Activated CD8-positive, alpha-beta memory T cell treated with anti-CD3 and anti-CD28 coated beads for 4 hours (primary cell): ENCODE results near the gene GLE1.
"Not testable (repeated sequence)": the region's sequence is repeated elsewhere in the genome, so short reads cannot be mapped to it uniquely, and the experiment has no call there.

Experiments used
- DNase-seq, 2 donors: peaks; one replicate each; pipeline ENCODE4 v3.0.0-alpha.2; 2020; ENCODE audit warnings: low read depth in 2 of 2

The GLE1 gene

DNA sequence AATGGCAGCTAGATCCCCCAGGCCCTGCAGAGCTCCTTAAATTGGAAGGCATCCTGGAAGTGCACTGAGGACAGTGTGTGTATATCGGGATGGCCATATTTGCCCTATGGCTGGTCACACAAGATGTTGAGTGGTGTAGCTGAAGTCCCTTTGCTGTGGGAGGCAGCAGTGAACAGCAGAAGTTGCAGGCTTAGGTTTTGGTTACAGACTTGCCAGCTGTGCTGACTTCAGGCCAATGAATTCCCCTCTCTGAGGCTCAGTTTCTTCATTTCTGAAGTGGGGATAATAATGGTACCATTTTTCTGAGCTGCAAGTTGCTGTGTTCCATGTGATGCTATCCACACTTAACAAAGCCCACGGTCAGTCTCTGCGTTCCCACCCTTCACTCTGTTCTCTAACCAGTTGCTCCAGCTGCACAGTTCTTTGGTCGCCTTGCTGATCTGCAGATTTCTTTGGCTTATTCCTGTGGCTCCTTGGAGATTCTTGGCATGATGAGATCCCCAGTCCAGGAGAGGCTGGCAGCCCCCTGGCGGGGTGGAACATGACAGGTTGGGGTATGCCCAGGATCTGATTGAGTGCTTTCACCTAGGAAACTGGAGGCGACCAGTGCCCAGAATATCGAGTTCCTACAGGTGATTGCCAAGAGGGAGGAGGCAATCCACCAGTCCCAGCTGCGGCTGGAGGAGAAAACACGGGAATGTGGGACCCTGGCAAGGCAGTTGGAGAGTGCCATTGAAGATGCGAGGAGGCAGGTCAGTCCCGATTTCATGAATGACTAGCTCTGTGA lies 6.5 kb upstream of the GLE1 start:
- DNase-seq: no peak

DNA sequence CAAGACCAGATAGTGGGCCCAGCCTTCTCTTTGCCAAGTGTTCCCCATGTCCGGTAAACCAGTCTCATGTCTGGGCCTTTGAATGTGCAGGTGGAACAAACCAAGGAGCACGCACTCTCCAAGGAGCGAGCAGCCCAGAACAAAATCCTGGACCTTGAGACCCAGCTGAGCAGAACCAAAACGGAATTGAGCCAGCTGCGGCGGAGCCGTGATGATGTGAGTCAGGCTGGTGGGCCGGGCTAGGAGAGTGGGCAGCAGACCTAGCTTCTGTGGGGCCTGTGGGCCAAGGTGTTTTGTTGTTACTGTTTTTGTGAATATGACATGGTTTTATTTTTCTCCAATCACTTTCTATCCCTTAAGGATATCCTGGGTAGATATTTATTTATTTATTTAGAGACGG lies 5.6 kb upstream of the GLE1 start:
- no peak for DNase-seq

DNA sequence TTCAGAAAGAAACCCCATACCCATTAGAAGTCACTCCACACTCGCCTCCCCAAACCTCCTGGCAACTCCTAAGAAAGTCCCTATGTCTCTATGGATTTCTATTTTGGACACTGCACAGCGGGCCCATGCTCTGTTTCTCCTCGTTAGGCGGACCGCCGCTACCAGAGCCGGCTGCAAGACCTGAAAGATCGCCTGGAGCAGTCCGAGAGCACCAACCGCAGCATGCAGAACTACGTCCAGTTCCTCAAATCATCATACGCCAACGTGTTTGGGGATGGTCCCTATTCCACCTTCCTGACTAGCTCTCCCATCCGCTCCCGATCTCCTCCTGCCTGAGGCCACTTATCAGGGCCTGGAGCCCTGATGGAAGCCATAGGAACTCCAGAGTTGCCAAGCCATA lies 4.6 kb upstream of the GLE1 start:
- no peak for DNase-seq

DNA sequence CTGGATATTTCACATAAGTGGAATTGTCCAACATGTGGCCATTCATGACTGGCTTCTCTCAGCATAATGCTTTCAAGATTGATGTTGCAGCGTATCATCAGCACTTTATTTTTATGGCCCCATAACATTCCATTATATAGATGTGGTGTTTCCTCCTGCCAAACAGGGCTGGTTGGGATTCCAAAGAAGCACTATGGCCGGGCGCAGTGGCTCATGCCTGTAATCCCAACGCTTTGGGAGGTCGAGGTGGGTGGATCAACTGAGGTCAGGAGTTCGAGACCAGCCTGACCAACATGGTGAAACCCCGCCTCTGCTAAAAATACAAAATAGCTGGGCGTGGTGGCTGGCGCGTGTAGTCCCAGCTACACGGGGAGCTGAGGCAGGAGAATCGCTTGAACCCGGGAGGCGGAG lies 1.1 kb upstream of the GLE1 start:
- not testable (repeated sequence) for DNase-seq

DNA sequence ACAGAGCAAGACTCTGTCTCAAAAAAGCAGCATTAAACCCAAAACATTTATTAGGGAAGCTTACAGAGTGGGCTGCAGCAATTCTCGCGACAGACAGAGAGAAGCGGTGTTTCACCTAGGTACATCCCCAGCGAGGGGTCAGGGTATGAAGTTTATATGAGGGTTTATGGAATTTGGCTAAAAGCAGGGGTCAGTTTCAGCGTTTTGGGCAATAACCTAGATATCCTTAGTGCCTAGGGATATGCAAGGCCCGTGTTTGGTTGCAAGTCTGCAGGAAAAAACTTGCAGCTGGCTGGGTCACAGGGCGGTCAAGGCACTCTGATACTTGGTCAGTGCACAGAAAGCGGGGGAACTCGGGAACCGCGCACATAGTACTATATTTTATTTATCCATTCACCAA lies 649 bp upstream of the GLE1 start:
- DNase-seq: no peak

DNA sequence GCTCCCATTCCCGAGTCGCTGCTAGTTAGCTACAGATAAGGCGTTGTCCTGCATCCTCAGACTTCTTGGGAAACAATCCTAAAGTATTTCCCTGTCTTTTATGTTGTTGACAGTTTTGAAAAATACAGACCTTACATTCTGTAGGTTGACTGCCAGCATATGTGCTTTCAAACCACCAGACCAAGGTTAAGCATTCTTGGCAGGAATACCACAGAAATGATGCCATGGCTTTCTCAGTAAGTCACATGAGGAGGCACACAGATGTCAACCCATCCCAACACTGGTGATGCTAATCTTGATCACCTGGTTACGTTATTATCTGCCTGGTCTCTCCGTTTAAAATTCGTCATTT lies 871 bp downstream of the GLE1 start:
- DNase-seq: no peak

DNA sequence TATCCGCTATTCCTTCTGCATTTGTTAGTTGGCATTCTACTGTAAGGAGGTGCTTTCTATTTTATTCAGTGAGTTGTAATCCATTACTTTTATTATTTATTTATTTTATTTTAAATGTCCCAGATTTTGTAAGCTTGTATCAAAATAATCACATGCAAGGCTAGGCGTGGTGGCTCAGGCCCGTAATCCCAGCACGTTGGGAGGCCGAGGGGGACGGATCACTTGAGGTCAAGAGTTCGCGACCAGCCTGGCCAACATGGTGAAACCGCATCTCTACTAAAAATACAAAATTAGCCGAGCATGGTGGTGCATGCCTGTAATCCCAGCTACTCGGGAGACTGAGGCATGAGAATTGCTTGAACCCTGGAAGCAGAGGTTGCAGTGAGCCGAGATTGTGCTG lies 1.4 kb downstream of the GLE1 start:
- not testable (repeated sequence) for DNase-seq

DNA sequence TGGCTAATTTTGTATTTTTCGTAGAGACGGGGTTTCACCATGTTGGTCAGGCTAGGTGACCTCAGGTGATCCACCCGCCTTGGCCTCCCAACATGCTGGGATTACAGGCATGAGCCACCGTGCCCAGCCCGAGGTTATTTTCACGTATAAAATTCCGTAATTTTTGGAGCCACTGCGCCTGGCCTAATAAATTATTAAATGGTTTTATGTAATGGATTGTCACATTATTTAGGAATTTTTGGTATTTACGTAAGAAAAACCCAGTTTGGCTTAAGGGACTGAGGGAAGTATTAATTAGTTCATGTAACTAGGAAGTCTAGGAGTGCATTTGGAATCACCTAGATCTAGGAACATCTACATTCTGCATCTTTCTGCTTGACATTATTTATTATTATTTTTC lies 8.3 kb downstream of the GLE1 start:
- DNase-seq: no peak

DNA sequence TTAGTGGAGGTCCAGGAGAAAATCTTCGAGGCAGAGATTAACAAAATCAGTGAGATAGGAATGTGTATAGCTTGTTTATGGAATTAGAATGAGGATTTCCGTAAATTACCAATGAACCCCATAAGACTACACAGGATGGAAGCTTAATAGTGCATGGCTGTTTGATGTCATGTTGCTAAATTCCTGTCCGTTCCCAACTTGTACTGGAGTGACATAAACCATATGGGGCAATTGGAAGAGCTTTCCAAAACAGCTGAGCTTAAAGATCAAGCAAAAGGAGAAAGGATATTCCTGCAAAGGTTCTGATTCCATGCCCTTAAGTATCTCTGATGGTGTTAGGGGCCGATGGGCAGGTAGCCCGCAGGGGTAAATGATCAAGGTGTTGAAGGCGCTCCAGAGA lies 17.4 kb downstream of the GLE1 start:
- DNase-seq: no peak

DNA sequence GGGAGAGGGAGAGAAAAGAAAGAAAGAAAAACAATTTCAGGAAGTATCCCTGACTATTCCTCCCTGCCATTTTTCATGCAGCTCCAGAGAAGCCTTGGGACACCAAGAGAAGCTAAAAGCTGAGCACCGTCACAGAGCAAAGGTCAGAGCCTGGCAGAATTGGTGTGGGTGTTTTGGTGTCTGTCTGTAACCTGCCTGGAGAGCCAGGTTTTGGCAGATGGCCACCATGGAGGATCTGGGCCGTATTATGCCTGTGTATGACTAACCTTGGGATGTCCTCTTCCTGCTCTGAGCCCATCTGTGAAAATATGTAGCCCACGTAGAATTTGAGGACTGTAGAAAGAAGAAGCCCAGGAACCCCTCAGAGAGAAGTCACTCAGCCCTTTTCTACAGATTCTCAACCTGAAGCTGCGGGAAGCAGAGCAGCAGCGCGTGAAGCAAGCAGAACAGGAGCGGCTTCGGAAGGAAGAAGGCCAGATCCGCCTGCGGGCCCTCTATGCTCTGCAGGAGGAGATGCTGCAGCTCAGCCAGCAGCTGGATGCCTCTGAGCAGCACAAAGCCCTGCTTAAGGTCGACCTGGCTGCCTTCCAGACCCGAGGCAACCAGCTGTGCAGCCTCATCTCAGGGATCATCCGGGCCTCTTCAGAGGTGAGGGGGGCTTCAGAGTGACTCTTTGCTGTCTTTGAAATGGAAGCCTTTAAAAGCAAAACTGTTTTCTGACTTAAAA lies 18.8 kb downstream of the GLE1 start:
- DNase-seq: no peak

DNA sequence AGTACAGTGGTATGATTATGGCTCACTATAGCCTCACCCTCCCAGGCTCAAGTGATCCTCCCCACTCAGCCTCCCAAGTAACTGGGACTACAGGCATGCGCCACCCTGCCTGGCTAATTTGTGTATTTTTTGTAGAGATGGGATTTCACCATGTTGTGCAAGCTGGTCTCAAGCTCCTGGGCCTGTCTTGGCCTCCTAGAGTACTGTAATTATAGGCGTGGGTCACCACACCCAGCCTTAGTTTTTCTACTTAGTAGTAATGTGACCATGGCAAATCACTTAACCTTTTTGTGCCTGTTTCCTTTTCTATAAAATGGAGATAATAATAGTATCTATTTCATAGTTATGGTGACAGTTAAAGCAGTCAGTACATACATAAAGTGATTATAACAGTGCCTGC lies 22.2 kb downstream of the GLE1 start:
- no peak for DNase-seq

DNA sequence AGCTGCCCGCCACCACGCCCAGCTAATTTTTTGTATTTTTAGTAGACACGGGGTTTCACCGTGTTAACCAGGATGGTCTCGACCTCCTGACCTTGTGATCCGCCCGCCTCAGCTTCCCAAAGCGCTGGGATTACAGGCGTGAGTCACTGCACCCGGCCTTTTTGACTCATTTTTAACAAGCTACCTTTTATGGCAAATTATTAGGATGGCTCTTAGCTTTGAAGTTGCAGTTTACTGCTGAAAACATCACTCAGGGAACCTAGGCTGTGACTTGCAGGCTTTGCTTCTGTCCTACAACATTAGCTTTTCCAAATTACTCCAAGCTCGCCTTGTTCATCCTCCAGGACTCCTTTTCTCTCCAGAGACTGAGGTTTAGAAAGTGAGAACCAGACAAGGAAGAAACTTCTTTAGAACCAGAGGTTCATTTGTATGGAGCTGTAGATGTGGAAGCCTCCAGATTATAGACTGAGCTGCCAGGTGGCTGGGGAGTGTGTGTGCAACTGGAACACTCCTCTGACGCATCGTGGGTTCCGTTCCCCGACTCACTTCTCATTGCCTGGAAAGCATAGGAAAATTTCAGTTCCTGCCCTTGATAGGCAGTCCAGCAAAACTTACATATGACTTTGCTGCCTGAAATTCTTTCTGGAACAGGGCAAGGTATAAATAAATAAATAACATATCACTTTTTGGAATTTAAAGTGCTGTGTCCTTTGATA lies 24.1 kb downstream of the GLE1 start:
- DNase-seq: no peak

DNA sequence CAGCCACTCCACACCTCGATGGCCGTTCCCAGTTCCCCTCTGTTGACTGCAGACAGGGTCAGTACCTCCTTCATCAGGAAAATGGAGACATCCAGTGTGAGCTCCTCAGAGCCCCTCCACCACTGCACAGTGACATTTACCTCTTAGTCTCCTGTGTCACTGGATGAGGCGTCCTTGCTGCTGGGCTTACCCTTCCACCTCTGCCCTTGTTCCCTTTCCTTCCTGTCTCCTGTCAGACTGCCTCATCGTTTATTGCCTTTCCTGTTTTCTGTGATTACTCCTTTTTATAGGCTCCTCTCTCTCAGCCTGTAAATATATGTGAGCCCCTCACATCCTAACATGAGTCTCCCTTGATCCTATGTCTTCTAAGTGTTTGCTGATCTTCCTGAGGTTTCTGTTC lies 24.7 kb downstream of the GLE1 start:
- no peak for DNase-seq

DNA sequence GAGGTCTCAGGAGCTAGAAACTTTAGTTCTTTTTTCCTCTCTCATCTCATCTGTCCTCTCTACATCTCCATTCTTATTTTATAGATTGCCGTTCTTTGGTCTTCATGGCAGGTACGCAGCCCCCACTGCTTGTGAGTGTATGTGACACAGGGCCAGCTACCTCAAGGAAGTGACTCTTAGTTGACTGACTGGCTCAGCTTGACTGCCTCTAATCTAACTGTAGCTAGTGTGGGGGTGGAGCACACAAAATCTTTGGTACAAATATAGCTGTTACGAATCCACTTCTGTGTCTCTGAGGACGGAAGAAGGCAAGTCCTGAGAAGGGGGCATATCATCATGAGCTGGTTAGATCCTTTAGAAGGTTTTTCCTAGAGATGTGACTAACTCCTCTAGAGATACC lies 28.1 kb downstream of the GLE1 start:
- DNase-seq: no peak

DNA sequence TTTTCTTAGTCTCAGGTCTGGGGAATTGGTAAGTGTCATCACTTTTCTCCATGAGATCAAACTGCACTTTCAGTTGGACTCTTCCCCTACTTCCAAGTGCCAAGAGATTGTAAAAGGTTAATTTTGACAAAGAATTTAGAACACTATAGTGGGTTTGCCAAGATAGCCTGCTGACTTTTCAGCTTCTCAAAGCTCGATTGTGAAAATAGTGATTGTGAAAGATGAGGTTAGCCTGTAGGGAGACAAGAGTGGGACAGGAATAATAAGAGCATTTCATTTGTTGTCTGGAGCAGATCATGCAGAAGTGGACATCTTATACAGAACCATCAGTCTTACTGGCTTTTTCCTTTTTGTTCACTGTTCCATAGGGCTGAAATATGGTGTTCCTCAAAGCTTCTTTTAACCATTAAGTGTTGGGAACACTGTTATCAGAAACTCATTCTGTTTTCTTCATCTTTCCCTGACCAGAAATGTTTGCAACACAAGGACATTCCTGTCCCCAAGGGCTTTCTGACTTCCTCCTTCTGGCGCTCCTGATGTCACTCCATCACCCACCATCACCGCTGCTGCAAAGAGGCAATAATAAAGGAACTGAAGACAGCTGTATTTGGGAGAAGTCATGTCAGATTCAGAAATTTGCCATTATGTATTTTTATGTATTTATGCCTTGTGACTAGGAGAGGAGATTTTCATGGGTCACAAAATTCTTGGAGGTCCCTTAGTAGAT lies 36.3 kb downstream of the GLE1 start:
- no peak for DNase-seq

DNA sequence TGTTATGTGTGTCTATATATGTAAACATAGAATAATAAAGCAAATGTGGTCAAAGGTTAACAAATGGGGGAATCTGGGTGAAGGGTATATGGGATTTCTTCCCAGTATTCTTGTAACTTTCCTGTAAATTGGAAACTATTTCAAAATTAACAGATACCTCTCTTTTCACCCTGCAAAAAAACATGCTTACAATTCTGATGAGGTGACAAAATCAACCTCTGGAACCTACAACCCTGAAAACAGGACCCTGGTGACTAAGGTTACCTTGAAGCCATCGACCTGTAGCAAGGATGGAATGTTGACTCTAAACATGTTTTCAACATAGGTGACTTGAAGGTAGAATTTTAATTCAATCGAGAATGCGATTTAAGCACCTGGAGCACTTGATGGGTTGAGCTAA lies 42.0 kb downstream of the GLE1 start:
- no peak for DNase-seq

DNA sequence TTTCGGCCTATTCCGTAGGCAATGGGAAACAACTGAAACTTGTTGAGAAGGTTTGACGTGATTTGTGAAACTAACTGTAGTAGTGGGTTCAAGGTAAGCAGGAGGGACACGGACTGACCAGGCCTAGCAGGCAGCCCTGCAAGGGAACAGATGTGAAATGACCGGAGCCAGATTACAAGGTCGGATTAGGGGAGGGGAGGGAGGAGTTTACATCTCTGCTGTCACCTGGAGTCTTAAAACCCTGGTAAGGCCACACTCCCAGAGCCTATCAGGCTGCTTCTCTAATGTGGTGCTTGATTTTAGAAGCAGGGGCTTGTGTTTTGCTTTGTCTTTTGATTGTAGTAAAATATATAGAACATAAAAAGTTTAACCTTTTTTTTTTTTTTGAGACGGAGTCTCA lies 44.4 kb downstream of the GLE1 start:
- no peak for DNase-seq

DNA sequence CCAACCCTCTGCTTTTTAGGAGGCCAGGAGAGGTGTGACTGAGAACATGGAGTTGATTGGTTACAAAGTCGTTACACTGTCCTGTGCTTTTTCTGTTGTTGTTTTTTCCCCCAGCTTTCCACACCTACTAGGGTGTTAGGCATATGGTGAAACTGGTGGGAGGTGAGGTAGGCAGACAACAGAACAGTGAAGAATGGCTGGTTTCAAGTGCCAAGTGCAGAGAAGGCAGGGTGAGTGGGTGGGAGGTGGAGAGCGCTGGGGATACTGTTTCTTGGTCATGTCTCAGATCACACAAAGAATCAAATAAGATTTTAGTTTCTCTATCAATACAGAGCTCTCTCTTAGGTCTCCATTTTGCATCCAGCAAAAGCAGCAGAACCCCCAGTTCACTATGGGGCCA lies 45.7 kb downstream of the GLE1 start:
- peak in 1 of 2 donors; percentile 6 for DNase-seq

DNA sequence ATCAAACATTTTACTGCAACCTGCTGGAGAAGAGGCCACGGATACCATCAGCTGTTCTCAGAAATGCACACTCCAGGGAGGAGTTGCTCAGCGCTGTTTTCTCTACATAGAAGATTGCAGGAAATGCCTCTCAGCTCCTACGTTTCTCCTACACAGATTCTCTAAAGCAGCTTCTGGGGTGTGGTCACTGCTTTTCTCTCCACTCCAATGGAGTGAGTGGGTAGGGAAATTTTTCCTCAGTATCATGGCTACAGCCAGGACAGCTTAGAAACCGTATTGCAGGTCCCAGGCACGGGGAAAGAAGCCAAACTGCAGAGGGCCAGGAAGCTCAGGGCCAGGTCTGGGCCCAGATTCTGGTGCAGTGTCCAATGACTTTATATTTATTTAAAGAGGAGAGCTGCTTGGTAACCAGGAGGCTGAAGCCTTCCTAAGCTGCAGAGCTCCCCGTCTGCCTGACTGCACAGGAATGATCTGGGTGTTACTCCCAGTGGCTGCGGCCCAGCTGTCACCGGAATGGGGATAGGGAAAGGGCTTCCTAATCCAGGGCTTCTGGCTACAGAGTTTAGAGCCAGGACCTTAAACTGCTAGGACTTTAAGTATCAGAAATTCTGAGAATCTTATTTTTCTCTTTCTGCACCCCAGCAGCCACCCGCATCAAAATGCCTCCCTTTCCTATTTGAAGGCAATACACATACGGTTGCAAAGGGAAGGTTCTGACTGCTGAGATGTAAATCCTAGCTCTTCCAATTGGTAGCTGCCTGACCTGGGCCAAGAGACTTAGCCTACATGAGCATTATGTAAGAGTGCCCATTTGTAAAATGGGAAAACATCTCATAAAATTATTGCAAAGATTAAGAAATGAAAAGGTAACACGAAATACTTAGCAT lies 46.5 kb downstream of the GLE1 start:
- DNase-seq: no peak

DNA sequence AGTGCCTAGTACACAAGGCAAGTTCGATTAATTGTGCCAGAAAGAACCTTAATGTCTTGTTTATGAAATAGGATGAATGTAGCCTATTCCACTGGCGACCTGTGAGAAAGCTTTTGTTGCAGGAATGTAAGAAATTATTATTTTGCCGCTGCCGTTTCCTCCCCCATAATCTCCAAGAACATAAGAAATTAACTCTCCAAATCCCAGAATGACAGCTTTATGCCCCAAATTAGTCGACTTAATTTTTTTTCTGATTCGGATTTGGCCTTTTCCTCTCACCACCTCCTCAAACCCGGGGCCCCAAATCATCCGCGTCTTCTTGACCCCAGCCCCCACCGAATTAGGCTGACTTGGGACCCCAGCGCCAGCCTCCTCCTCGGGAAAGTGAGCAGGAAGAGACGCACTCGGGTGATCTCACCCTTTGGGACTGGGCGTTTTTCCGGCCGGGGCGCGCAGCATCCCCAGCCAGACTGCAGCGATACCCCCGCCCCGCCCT lies 47.2 kb downstream of the GLE1 start:
- no peak for DNase-seq

DNA sequence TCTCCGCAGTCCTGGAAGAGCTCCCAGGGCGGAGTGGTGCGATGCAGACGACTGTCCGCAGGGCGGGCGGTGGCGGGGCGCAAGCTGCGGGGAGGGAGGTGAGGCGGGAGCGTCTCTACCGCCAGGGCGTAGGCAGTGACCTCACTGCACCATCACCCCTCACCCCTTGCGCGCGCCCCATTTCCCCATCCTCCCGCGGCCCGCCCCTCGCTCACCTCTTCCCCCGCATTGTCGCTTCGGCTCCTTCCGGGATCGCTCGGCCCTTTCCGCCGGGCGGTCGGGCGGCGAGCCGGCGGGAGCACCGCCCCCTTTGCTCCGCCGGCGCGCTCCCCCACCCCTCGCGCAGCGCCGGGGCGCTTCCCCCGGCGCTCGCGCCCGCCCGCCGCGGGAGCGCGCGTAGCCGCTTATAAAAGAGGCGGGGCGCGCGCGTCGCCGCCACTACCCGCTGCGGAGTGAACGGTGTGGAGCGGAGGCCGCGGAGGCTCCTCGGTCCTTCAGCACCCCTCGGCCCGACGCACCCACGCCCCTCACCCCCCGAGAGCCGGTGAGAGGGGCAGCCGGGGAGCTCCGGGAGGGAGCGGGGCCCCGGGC lies 47.7 kb downstream of the GLE1 start, which contains the start of gene SPTAN1:
TSS of gene SPTAN1 (plus strand) at position 435 of the 591 bp plus-strand sequence. CDS start 14,154 bp downstream, outside the sequence.
- peak; percentile 83 to 85 for DNase-seq
